ENCODE results near the gene EWSR1. TPM values are rescaled to one million over a fixed set of nuclear protein-coding genes. Genes with fewer than 3 reads are reported as not detected.

Gene EWSR1
- total RNA-seq, 1 donor from 2014 or later = 121 TPM

- intact Hi-C loops (cut with micrococcal nuclease) = no loop called here
- DNase-seq = no peak
- no peak for ATAC-seq
These were observed 31.2 kb downstream of the EWSR1 start for GRCh38 chr22:29299136-29299900.

GRCh38 chr22:29300467-29300806 is 32.4 kb downstream of the EWSR1 start:
- DNase-seq = no peak
- intact Hi-C loops (cut with micrococcal nuclease) = no loop called here
- ATAC-seq = no peak

GRCh38 chr22:29300807-29301601 is 32.9 kb downstream of the EWSR1 start:
- intact Hi-C loops (cut with micrococcal nuclease) = no loop called here
- ATAC-seq (no peak), DNase-seq (no peak)

- no peak for ATAC-seq
- intact Hi-C loops (cut with micrococcal nuclease) = no loop called here
- no peak for DNase-seq
These were observed 33.8 kb downstream of the EWSR1 start for GRCh38 chr22:29301716-29302401.

- no peak for ATAC-seq
- intact Hi-C loops (cut with micrococcal nuclease) = no loop called here
These were observed 34.3 kb downstream of the EWSR1 start for GRCh38 chr22:29302402-29302680.

GRCh38 chr22:29302681-29303465 is 34.8 kb downstream of the EWSR1 start:
- intact Hi-C loops (cut with micrococcal nuclease) = no loop called here
- no peak for DNase-seq
- no peak for ATAC-seq

More at GRCh38 chr22:29302402-29302680, 34.3 kb downstream of the EWSR1 start:
- no peak for DNase-seq

GRCh38 chr22:29305836-29306174 is 37.7 kb downstream of the EWSR1 start:
- ATAC-seq = no peak
- intact Hi-C loops (cut with micrococcal nuclease) = no loop called here

GRCh38 chr22:29306175-29306834 is 38.2 kb downstream of the EWSR1 start, which contains the start of gene GAS2L1:
Gene GAS2L1 (plus strand): TSS chr22:29306650. CDS start chr22:29308106, 1,456 bp downstream.
- intact Hi-C loops (cut with micrococcal nuclease) = no loop called here
- DNase-seq (peak; percentile 92), ATAC-seq (peak; percentile 74)

More at GRCh38 chr22:29305836-29306174, 37.7 kb downstream of the EWSR1 start:
- DNase-seq = no peak

GRCh38 chr22:29306835-29307595 is 38.9 kb downstream of the EWSR1 start:
- ATAC-seq (peak; percentile 76), DNase-seq (peak; percentile 94)
- intact Hi-C loops (cut with micrococcal nuclease) = no loop called here

GRCh38 chr22:29307596-29308147 is 39.6 kb downstream of the EWSR1 start:
- no peak for DNase-seq
- intact Hi-C loops (cut with micrococcal nuclease) = no loop called here
- ATAC-seq = no peak

GRCh38 chr22:29308148-29308790 is 40.2 kb downstream of the EWSR1 start:
- intact Hi-C loops (cut with micrococcal nuclease) = no loop called here
- ATAC-seq (no peak), DNase-seq (peak; percentile 63)

- intact Hi-C loops (cut with micrococcal nuclease) = no loop called here
- DNase-seq = no peak
- no peak for ATAC-seq
These were observed 40.8 kb downstream of the EWSR1 start for GRCh38 chr22:29308791-29309262.

- ATAC-seq = peak; percentile 39
- intact Hi-C loops (cut with micrococcal nuclease) = no loop called here
- DNase-seq = peak; percentile 83
These were observed 41.4 kb downstream of the EWSR1 start for GRCh38 chr22:29309332-29310064.

GRCh38 chr22:29310065-29310862 is 42.2 kb downstream of the EWSR1 start:
- ATAC-seq (no peak), DNase-seq (no peak)
- intact Hi-C loops (cut with micrococcal nuclease) = no loop called here

- DNase-seq (peak; percentile 96), ATAC-seq (peak; percentile 61)
- intact Hi-C loops (cut with micrococcal nuclease) = no loop called here
These were observed 42.8 kb downstream of the EWSR1 start for GRCh38 chr22:29310863-29311339.
